Epidermal melanocyte (primary cell): Measurements from ENCODE around the gene GSG1L.

Source experiments
- DNase-seq: peaks from one replicate; pipeline ENCODE4 v3.0.0; 2011; ENCODE audit warnings: low spot score; ENCODE audit not compliant: insufficient read length

The GSG1L gene

DNA sequence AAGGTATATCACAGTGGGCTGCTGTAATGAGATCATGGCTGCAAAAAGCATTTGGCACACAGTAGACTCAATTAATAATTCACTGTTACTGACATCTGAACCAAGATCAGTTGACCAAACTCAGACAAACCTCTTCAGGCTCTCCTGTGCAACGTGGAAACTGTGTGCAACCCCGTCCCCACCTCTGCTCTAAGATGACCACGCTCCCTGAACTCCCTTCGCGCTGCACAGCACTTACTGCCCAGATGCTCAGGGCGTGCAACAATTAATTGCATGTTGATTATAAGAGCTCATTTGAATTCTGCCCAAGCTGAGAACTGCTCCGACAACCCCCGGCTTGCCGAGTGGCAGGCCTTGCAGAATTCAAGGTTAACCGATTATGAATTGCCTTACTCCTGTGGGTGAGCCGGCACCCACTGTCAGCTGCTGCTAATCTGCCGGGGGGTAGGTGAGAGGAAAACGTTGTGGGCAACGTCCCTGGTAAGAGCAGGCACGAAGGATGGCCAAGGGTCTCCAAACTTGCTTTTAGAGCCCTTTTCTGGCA, 1.3 kb upstream of the GSG1L start:
- DNase-seq, result no peak

DNA sequence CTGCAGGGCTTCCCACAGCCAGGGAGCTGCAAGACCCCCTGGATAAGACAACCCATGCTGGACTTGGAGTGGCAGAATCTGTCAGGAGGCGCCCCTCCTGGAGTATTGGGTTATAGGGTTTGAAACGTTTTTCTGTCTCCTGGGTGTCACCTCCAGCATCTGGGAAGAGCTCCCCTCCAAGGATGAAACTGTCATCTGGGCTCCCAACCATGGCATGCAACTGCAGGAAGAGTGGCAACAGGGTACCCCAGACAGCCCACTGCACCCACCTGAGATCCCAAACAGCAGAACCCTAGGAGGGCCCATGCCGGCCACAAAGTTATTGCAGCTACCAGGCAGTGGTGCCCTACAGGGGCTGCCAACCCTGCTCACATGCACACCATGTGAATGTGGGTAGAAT, 636 bp upstream of the GSG1L start:
- no peak for DNase-seq

DNA sequence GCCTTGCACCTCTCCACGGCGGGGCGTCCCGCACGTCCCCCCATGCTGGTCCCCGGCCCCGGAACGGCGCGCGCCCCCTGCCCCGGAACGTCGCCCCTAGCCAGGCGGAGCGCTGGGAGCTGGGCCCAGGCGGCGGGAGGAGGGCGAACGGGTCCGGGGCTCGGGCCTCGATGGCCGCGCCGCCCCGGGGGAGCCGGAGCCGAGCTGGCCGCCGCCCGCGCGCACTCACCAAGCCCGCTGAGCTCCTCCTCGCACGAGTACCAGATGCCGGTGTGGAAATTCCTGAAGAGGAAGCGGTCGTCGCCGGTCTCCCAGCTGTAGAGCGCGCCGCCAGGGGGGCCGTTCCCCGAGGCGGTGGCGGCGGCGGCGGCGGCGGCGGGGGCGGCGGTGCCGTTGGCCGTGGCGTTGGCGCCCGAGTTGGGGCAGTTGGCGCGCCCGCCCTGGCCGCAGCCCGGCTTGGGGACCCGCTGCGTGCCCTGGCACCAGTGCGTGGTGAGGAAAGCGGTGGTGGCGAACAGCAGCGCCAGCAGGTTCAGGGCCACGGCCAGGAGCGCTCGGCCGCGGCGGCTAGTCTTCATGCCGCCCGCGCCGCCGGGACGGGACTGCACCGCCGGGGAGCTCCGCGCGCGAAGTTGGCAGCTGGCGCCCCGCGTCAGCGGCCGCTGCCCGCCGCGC, 530 bp downstream of the GSG1L start:
- DNase-seq, result no peak

DNA sequence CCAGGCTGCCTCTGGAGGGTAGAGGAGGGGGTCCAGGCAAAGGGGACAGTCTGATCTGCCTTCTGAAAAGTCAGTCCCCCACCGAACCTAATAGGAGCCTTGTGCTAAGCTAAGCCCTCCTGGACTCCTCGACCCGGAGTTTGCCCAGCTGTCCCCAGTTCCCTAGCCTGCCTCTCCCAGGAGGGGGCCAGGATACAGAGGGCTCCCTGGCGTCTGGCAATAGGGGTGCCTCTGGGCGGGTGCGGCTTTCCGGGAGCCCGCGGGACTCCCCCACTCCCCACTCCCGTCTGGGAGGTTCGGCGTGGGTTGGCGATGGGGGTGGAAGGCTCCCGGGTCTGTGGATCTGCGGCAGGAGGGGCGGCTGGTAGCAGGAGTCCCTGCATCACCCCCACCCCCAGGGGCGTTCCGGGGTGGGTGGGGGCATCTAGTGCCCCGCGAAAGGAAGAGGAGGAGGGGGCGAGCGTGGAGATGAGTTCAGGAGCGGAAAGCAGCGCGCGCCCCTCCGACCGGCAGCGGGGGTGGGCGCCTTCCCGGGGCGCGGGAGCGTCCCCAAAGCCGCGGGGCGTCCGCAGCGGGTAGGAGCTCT, 1.2 kb downstream of the GSG1L start:
- DNase-seq, result no peak

DNA sequence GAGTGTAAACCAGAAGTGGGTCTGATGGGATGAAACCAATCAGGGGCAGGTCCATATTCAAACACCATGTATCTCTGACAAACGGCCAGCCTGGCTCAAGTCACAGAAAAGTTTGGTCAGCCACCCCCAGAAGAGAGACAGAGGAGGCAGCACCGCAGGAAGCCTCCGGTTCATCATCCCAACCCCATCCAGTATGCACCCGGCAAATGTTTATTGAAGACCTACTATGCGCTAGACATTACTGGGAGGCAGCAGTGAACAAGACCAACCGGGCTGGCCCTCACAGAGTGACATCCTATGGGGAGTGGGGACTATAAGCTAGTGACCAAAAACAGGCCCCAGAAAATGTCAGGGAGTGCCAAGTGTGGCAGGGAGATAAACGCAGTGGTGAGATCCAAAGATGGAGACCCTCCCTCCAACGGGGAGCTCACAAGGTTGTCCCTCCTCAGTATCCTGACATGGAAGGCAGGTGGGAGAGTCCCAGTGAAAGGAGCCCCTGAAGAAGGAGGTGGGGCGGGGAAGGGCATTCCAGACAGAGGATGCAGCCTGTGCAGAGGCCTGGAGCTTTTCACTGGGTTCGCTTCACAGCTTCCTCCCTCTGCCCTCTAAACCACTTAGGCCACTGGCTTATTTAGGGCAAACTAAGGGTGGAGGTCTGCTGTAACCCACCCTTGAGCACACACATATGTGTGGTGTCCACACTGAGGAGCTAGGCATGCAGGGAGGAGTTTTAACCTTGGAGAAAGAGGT, 2.0 kb downstream of the GSG1L start:
- no peak for DNase-seq

DNA sequence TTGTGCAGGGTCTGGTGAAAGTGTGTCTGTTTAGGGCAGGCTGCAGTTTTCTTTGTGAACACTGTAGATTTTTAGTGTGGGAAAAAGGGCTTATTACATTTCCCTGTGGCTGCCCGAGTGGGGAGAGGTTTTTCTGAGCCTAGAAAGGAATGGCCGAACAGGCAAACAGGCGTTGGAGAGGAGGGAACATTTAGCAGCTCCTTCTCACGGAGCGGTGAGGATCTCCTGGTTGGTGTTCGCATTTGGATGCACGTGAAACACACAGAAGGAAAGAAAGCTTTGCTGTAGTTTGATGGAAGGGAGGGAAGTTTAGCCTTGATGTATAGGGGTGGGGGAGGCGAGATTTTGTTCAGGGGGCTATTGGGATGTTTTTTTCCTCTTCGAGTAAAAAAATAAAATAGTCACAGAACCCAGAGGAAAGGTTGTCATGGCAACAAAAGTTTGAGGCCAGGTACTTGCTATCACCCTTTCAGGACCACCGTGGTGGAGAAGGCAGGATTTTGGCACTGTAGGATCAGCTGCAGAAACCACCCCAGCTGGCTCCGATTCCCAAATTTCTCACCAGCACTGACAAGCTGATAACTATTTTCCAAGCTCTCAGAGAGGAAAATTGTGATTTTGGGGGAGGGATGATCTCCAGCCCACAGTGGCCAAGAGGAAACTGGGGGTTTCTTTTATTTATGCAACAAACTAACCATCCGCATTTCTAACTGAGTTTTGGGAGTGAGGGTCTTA, 3.5 kb downstream of the GSG1L start:
- no peak for DNase-seq

DNA sequence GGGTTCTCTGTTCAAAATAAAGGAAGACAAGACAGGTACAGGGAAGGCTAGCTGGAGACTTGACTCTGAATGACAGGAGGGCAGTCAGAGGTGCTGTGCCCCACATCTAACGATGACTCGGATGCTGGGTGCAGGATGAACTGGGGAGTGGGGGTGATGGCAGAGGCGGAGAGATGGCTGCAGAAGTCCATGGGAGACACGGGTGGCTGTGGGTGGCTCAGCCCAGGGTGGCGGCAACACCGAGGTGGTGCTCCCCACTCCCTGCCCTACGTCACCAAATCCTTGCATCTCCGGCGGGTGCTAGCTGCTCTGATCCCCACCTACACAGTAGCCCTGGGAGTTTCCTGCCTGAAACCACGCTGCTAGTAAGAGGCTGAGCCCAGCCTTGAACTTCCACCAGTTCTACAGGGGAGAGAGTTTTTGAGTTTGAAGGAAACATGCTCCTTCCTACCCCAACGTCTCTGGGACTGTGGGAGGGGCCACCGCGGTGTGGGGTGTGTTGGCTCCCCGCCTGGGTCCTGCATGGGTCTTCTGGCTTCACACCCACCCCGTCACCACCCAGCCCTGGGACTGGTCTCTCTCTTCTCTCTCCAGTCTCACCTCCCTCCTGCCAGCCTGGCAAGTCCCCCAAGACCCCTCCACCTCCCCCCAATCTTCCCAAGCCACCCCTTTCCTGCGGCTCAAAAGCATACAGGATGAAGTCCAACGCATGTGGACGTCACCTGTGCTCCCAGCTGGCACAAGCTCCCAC, 4.5 kb downstream of the GSG1L start:
- DNase-seq, result no peak

DNA sequence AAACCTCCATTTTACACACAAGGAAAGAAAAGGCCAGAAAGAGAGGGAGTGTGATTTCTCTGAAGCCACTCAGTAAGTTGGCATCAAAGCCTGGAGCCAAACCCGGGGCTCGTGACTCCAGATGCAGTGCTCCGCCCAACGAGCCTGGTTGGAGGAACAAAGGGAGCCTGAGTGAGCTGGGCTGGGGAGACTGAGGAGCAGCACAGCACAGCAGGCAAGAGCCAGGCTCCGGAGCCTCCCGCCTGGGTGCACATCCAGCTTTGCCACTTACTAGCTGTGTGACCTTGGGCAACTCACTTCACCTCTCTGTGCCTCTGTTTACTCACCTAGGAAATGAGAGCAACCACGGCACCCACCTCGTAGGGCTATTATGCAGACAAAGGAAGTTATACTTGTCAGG, 5.6 kb downstream of the GSG1L start:
- no peak for DNase-seq

DNA sequence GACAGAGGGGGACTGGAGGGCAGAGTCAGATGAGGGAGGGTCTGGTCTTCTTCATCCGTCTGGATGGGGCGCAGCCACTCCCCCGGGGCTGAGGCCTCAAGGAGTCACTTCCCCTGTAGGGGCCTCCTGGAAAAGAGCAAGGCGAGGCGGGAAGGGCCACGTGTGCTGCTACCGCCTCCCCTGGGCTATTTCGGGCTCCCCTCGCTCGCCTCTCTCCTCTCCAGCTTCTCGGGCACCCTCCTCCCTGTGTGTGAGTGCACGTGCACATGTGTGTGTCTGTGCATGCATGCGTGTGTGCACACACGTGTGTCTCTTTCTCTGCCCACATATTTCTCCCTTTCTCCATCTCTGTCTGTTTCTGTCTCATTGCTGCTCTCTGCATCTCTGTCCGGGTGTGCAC, 10.1 kb downstream of the GSG1L start:
- DNase-seq, result no peak

DNA sequence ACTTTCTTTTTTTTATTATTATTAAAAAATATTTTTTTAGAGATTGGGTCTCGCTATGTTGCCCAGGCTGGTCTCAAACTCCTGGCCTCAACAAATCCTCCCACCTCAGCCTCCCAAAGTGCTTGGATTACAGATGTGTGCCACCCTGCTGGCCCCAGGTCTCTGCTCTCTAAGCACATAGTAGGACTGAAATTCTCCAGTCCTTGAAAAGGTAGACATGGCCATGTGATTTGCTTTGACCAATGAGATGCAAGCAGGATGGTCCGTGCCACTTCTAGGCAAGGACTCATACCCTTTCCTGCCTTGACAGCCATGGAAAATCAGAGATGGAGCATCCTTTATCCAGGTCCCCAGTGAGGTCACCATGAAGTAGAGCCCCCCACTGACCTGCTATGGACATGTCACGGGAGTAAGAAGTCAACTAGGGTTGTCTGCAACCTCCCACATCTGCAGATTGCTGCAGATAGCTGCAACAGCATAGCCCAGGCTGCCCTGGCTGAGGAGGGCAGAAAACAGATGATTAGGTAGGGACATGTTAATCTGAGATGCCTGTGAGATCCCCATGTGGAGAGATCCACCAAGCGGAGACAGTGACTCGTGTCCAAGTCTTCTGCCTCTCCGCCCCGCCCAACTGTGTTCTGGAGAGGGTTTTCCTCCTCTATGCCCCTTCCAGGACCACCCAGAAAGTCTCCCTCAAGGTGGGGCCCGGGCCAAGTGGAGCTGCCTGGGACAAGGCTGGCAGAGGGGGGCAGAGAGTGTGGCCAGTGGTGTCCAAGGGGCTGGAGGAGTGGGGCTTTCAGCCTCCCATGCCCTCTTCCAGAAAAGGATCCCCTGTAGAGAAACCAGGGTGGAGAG, 11.0 kb downstream of the GSG1L start:
- no peak for DNase-seq

DNA sequence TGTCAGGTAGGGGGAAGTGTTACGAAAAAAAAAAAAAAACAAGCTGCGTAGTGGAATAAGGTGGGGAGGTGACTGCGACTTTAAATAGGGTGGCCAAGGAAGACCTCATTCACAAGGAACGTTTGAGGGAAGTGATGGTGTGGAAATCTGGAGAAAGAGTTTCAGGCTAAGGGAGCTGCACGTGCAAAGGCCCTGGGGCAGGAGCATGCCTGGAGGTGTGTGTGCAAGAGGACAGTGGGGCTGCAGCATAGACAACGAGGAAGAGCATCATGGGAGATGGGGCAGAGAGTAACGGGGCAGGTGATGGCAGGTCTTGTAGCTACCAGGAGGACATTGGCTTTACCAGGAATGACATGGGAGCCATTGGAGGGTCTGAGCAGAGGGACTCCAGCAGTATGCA, 12.0 kb downstream of the GSG1L start:
- DNase-seq, result no peak

DNA sequence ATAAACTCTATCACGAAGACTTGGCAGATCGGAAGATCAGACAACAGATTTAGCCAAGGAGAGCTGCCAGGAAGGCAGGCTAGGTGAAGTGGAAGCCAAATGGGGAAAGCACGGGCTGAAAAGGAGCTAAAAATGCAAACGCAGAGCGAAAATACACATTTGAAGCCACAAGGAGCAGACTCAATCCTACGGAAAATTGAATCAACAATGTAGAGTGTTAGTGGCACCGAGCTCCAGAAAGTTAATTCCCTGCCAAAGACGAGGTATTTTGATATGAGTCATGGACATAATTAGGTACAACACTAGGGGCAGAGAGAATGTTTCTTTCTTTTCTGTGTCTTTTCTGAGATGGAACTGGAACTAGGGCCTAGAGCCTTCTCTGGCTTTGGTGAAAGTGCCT, 20.7 kb downstream of the GSG1L start:
- DNase-seq, result no peak

DNA sequence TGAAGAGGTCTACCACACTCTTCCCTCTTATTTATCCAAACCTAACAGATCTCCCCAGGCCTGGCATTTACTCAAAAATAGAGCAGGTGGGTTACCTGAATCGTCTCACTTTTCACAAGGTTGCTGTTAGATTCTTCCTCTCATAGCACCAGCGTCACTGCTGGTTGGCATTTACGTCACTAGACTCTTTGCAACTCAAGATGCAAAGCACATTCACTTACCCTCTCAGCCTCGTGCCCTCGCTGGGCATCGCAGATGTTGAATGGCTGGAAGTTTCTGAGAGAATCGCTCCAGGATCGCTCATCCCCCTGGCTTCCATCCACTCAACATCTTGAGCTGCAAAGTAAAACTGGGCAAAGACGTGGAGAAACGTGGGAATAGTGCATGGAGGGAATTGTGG, 21.9 kb downstream of the GSG1L start:
- DNase-seq, result no peak

DNA sequence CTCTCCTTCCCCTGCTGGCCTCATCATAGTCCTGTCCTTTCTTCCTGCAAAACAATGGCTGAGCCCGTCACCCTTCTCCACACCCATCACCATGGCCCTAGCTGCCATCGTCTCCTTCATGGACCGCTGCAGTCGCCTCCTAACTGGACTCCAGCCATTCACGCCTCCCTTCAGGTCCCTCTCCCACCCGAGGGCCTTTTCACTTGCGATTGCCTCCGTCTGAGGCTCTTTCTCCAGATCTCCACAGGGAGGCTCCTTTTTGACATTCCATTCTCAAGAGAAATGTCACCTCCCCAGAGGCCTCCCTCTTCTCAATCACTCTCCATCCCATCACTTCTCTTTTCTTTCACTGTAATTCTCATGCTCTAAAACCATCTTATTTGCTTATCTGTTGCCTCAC, 23.5 kb downstream of the GSG1L start:
- DNase-seq, result no peak

DNA sequence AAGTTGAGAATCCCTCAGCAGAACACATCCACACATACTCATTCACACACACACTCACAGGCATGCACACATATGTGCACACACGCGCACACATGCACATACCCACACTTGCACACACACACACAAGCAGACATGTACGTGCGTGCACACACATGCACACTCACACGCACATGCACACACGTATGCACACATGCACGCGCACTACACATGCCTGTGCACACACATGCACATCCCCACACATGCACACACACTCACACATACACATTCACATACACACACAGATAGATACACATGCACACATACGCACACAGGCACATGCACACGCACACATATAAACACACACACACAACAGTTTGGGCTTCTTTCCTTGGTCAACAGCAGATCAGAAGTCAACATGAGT, 24.0 kb downstream of the GSG1L start:
- no peak for DNase-seq

DNA sequence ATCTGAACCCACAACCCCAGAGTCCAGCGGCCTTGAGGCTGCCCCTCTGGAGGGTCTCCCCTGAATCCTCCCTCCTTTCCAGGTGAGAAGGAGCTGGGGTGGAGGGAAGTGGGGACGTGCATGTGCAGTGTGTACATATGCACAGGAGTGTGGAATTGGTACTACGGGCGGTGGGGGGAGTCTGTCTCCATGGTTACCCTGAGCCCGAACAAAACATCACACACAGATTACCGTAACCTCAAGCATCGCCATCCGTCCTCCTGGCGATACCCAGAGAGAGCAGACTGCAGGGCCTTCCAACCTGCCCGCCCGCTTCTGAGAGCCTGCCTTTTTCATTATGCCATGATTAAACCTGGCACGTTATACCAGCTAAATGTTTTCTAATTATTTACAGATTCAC, 25.1 kb downstream of the GSG1L start:
- DNase-seq, result no peak

DNA sequence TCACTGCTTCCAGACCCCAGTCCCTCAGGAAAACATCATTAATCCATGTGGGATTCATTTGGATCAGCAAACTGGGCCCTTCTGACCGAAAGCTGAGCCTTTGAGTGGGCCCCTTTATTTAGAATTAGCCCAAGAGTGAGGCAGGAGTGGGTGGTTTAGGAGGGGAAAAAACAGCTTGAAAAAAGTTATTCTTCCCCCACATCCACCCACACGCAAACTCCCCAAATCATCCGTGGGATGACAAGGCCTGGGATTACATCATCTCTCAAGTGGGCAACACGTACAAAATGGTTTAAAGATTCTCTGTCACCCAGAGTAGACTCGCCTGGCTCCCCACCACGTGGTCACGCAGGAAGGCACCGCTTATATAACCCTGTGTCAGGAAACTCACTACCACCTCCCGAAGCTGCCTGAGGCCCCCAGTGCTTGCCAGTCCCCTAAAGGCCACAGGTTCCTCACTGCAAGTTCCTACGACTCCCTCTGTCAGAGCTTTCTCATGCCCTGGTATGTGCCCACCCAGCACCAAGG, 27.6 kb downstream of the GSG1L start:
- DNase-seq, result no peak

DNA sequence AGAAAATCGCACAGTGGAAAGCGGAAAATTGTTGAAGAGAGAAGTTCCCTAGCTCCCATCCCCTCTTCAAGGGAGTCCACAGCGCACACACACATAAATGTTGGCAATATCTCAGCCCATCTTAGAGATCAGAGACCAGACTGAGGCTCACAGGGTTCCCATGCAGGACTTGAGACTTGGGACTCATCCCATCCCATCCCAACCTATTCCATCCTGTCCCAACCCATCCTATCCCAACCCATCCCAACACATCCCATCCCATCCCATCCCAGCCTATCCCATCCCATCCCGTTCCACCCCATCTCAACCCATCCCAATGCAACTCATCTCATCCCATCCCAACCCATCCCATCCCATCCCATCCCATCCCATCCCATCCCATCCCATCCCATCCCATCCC, 29.6 kb downstream of the GSG1L start:
- DNase-seq, result no peak

DNA sequence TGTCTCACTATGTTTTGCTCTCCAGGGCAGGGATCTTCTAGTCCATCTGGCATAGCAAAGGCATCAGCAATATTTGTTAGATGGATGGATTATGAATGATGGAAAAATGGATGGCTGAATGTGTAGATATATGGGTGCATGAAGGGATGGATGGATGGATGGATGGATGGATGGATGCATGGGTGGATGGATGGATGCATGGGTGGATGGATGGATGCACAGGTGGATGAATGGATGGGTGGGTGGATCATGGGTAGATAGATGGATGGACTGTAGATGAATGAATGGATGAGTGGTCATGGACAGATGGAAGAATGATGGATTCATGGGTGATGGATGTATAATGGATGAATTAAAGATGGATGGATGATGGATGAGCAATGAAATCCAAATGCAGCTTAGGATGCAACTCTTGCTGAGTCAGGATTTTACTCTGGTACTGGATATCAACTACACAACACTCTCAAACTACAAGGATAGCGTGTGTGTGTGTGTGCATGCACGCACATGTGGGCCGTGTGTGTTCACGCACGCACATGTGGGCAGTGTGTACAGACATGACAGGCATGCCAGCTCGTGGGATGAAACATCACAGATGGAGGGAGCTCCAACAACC, 34.0 kb downstream of the GSG1L start:
- DNase-seq, result no peak

DNA sequence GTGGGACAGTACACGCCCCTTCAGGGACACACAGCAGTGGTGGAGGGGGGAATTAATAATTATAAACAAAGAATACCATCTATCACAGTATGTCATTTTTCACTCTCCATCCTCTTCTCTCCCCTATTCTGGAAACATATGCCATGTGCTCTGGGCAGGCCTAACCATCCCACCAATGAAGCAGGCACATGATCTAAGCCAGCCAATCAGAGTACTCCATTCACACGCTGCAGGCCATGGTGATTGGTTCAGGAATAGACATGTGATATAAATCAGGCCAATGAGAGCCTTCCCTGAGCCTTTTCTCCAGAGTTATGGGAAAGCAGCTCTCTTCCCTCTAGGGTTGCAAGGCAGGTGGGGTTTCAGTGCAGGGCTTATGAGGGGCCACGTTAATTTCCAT, 36.5 kb downstream of the GSG1L start:
- DNase-seq, result no peak
